Measurements from ENCODE around the gene MTCL1. TPM values are rescaled to one million over a fixed set of nuclear protein-coding genes. Genes with fewer than 3 reads are reported as not detected.
"Not testable (repeated sequence)": the region's sequence is repeated elsewhere in the genome, so short reads cannot be mapped to it uniquely, and the experiment has no call there.

Gene MTCL1
- total RNA-seq, 1 experiment from 2014 or later: 11.6 TPM

DNA sequence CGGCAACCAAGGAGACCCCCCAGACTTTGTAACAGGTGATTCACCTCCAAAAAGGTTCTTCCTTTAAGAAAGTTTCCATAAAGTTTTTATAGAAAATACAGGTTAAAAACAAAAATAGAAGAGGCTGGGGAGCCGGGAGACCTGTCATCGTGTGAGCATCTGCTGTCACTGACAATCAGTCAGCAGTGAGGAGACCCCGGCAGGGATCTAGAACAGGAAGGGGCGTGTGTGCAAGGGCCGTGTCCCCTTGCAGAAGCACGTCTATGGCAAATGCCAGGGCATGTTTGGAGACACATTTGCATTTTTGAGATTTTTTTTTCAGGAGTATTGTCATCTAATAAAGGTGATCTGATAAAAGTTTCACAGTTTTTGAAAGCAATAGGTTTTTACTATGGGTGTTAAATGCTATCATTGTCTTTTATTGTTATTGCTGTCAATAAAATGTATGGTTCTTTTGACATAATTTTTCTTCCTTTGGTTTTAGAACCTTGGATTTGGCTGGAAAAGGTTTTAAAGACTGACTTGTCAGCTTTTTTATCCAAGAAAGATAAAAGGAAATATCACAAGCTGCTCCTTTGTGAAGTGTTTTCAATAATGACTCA is 52.1 kb downstream of the MTCL1 start:
- H3K27me3 Mint-ChIP-seq (ENCODE audit: insufficient read depth, unreplicated experiment): no peaks in the 10 kb centered on the region
- no peak overlapping the region for H3K27ac Mint-ChIP-seq (ENCODE audit: low read depth, unreplicated experiment)
- peaks cover 11% of the 10 kb centered on the region for H3K9me3 Mint-ChIP-seq (ENCODE audit: unreplicated experiment)
- intact Hi-C loops (cut with micrococcal nuclease): no loop called here
- TF ChIP-seq, protein P1, sequence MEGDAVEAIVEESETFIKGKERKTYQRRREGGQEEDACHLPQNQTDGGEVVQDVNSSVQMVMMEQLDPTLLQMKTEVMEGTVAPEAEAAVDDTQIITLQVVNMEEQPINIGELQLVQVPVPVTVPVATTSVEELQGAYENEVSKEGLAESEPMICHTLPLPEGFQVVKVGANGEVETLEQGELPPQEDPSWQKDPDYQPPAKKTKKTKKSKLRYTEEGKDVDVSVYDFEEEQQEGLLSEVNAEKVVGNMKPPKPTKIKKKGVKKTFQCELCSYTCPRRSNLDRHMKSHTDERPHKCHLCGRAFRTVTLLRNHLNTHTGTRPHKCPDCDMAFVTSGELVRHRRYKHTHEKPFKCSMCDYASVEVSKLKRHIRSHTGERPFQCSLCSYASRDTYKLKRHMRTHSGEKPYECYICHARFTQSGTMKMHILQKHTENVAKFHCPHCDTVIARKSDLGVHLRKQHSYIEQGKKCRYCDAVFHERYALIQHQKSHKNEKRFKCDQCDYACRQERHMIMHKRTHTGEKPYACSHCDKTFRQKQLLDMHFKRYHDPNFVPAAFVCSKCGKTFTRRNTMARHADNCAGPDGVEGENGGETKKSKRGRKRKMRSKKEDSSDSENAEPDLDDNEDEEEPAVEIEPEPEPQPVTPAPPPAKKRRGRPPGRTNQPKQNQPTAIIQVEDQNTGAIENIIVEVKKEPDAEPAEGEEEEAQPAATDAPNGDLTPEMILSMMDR (IDR thresholded peaks at IDR 0.05; ENCODE audit: unreplicated experiment): no peak
- no peaks in the 10 kb centered on the region for H3K4me1 Mint-ChIP-seq (ENCODE audit: insufficient read depth, unreplicated experiment)
- no peak overlapping the region for H3K4me3 Mint-ChIP-seq (ENCODE audit: unreplicated experiment)
- no peak for DNase-seq (ENCODE audit: unreplicated experiment)
- POLR2A ChIA-PET: no interaction called here
- BruUV-seq (replicated peaks): no TSS peak
- CTCF ChIA-PET: interaction anchor here (0.6 to 0.7 kb wide), 2 partner anchors 95 to 230 kb away, joined by 3 read pairs; no protein-coding TSS in a partner anchor
- H3K36me3 Mint-ChIP-seq (ENCODE audit: insufficient read depth, unreplicated experiment): peaks cover 2% of the 10 kb centered on the region

DNA sequence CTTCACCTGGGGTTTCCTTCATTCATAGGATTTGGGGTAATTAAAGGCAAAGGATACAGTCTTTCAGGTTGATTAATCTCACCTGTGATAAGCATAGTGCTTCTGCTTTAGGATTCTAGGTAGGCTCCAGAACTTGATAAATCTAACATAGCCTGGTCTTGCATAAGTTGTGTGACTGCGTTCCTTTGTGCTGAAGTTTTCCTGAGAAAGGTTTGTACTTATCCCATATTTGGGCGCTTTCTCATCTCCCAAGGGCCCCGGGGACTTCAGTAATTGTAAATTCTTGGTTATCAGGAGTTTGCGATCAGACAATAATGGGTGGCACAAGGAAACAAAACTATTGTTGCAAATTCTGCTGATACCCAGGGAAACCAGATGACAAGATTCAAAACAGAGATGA is 53.1 kb downstream of the MTCL1 start:
- ChIA-PET POLR2A (no interaction called here), CTCF (no interaction called here)
- TF ChIP-seq, protein P1 (IDR thresholded peaks at IDR 0.05; ENCODE audit: unreplicated experiment): no peak
- intact Hi-C loops (cut with micrococcal nuclease): no loop called here
- BruUV-seq (replicated peaks): no TSS peak
- H3K27ac Mint-ChIP-seq (ENCODE audit: low read depth, unreplicated experiment): no peak overlapping the region
- DNase-seq (ENCODE audit: unreplicated experiment): no peak
- H3K27me3 Mint-ChIP-seq (ENCODE audit: insufficient read depth, unreplicated experiment): no peaks in the 10 kb centered on the region
- H3K4me1 Mint-ChIP-seq (ENCODE audit: insufficient read depth, unreplicated experiment): no peaks in the 10 kb centered on the region
- peaks cover 11% of the 10 kb centered on the region for H3K36me3 Mint-ChIP-seq (ENCODE audit: insufficient read depth, unreplicated experiment)
- H3K9me3 Mint-ChIP-seq (ENCODE audit: unreplicated experiment): peaks cover 14% of the 10 kb centered on the region
- no peak overlapping the region for H3K4me3 Mint-ChIP-seq (ENCODE audit: unreplicated experiment)

DNA sequence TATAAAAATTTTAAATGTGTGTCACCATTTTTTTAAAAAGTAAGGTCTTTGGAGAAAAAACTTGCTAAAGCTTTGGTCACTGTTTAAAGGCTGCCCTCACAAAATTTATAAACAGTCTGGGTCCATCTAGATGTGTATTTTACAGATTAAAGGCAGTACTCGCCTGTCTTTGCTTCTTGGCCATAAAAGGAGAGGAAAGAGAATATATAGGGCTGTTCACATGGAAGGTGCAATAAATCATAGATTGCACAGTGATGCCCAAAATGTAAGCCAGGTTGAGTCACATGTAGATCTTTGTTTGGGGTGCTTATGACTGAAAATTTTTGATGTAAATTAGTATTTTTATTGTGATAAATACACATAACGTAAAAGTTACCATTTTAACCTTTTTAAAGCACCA is 55.6 kb downstream of the MTCL1 start:
- ChIA-PET CTCF (interaction anchor here (1.5 kb wide), 1 partner anchor 227 kb away, joined by 3 read pairs; no protein-coding TSS in a partner anchor), POLR2A (no interaction called here)
- no TSS peak for BruUV-seq (replicated peaks)
- Mint-ChIP-seq H3K27ac (ENCODE audit: low read depth, unreplicated experiment) (no peak overlapping the region), H3K36me3 (ENCODE audit: insufficient read depth, unreplicated experiment) (peaks cover 11% of the 10 kb centered on the region), H3K4me1 (ENCODE audit: insufficient read depth, unreplicated experiment) (no peaks in the 10 kb centered on the region), H3K27me3 (ENCODE audit: insufficient read depth, unreplicated experiment) (no peaks in the 10 kb centered on the region), H3K9me3 (ENCODE audit: unreplicated experiment) (peaks cover 14% of the 10 kb centered on the region), H3K4me3 (ENCODE audit: unreplicated experiment) (no peak overlapping the region)
- DNase-seq (ENCODE audit: unreplicated experiment): no peak
- intact Hi-C loops (cut with micrococcal nuclease): no loop called here
- TF ChIP-seq, protein P1 (IDR thresholded peaks at IDR 0.05; ENCODE audit: unreplicated experiment): no peak

DNA sequence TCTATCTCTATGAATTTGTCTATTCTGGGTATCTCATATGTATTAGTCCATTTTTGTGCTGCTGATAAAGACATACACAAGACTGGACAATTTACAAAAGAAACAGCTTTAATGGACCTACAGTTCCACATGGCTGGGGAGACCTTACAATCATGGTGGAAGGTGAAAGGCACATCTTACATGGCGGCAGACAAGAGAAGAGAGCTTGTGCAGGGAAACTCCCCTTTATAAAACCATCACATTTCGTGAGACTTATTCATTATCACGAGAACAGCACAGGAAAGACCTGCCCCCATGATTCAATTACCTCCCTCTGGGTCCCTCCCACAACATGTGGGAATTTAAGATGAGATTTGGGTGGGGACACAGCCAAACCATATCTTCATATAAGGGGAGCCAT is 56.2 kb downstream of the MTCL1 start:
- Mint-ChIP-seq H3K9me3 (ENCODE audit: unreplicated experiment) (peaks cover 14% of the 10 kb centered on the region), H3K36me3 (ENCODE audit: insufficient read depth, unreplicated experiment) (peaks cover 11% of the 10 kb centered on the region)
- POLR2A ChIA-PET; H3K4me3 Mint-ChIP-seq (ENCODE audit: unreplicated experiment); H3K27me3 Mint-ChIP-seq (ENCODE audit: insufficient read depth, unreplicated experiment); DNase-seq (ENCODE audit: unreplicated experiment); H3K4me1 Mint-ChIP-seq (ENCODE audit: insufficient read depth, unreplicated experiment); intact Hi-C loops (cut with micrococcal nuclease); H3K27ac Mint-ChIP-seq (ENCODE audit: low read depth, unreplicated experiment); BruUV-seq (replicated peaks): not testable (repeated sequence)
- CTCF ChIA-PET: interaction anchor here (1.5 kb wide), 1 partner anchor 226 kb away, joined by 3 read pairs; no protein-coding TSS in a partner anchor
